GM19025 (cell line): Measurements from ENCODE around the gene INHBC.

Source experiments
- ATAC-seq: cut with Tn5 transposase; IDR thresholded peaks from one replicate; pipeline ENCODE4 v1.9.1; 2021; ENCODE audit warnings: mild to moderate bottlenecking, low read depth, moderate library complexity; ENCODE audit not compliant: unreplicated experiment

INHBC gene

GRCh38 chr12:57452937-57453509 is 18.4 kb downstream of the INHBC start:
- ATAC-seq: peak; percentile 45

- no peak for ATAC-seq
Observed at GRCh38 chr12:57454213-57454565, 19.6 kb downstream of the INHBC start.

GRCh38 chr12:57454566-57455373 is 20.2 kb downstream of the INHBC start, which contains the start of gene INHBE:
Gene INHBE, plus strand, starts transcription at chr12:57455307. Its CDS starts 230 bp downstream, at chr12:57455537.
- ATAC-seq: no peak

GRCh38 chr12:57455374-57456144 is 21.0 kb downstream of the INHBC start:
- ATAC-seq: no peak

GRCh38 chr12:57456145-57456700 is 21.6 kb downstream of the INHBC start:
- ATAC-seq: peak; percentile 28

GRCh38 chr12:57456737-57457490 is 22.3 kb downstream of the INHBC start:
- no peak for ATAC-seq

- no peak for ATAC-seq
Observed at GRCh38 chr12:57458665-57459054, 24.1 kb downstream of the INHBC start.

DNA sequence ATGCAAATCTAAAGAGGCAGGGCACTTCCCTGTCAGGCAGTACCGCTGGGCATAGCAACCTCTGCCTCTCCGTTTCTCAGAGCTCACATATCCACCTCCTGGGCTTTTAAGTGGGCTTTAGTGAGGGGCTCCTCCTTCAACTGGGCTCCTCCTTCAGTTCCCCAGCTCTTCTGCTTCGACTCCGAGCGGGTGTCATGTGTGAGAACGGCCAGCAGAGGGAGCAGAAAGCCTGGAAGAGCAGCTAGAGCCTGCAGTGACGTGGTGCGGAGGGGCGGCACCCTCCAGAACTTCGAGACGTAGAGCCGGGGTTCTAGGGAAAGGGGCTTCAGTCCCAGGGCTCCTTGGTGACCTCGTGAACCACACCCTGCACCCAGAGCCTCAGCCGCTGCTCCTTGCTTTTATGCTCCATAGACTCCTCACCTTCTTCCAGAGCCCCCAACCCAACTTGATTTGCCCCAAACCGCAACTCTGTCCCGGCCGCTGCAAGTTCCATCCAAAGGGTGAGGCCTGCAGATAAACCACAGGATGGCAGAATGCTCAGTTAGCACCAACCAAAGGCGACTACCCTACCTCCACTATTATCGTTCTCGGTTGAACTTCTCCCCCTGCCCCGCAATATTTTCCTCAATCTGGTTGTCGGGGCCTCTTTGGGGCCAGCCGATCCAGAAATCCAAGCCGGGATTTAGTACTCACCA is 24.6 kb downstream of the INHBC start:
- ATAC-seq: peak; percentile 45

- ATAC-seq: no peak
Observed at GRCh38 chr12:57459750-57460467, 25.3 kb downstream of the INHBC start, which contains the start of gene GLI1. Gene GLI1, plus strand, starts transcription at chr12:57459785. Its CDS starts 3,907 bp downstream, at chr12:57463692.

DNA sequence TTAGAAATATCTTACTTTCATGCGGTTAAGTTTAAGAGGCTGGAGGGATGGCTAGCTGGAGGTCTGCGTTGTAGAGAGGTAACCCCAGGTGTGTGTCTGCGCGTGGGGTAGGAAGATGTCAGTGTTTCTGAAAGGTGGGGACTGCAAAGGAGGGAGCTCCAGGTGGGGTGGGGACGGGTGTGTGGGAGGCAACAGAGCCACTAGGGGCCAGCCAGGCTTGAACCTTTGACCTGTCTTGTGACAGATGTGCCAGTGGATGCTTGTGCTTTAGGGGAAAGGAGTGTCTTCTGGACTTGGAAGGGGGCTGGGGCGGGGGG is 25.8 kb downstream of the INHBC start:
- ATAC-seq: no peak

- no peak for ATAC-seq
Observed at GRCh38 chr12:57460841-57461275, 26.3 kb downstream of the INHBC start.

DNA sequence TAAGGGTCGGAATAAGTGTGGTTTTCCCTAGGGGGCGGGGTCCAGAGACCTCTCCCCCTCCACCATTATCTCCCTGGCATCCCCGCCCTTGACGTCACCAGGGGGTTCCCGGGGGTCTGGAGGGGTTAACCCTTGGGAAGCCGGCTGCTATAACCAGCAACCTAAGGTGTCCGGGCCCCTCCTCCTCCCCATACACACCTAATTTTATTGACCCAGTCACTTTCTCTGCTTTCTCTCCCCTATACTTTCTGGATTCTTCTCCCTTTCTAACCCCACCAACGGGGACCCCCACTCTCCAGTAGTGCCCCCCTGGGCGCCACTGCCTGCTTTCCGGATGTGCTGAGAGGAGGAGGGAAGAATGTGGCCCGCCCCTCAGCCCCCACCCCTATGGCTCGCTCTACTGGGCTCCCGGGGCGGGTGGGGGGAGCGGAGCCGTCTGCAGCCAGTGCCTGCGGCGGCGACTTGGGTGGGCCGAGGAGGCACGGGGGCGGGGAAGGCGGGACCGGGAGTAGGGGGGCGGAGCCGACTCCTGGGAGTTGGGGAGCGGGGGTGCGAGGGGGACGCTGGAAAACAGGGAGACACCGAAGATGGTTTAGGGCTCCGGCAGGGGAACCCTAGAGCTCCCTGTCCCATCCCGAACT is 26.8 kb downstream of the INHBC start:
- no peak for ATAC-seq

GRCh38 chr12:57461917-57462250 is 27.3 kb downstream of the INHBC start:
- ATAC-seq: no peak

- peak; percentile 57 for ATAC-seq
Observed at GRCh38 chr12:57462251-57462911, 27.8 kb downstream of the INHBC start.

DNA sequence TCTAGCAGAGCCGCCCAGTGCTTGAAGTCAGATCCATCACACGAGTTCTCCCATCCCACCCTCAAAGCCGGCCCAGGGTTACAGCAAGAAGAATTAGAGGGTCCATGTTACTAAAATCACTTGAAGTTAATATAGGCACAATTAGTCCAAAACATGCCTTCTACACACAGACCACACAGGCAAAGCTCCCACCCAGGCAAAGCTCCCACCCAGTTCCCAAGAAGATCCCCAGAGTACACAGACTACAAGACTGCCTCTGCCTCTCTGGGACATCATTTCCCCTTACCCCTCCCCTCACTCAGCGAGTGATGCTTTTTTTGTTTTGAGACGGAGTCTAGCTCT is 28.3 kb downstream of the INHBC start:
- no peak for ATAC-seq

DNA sequence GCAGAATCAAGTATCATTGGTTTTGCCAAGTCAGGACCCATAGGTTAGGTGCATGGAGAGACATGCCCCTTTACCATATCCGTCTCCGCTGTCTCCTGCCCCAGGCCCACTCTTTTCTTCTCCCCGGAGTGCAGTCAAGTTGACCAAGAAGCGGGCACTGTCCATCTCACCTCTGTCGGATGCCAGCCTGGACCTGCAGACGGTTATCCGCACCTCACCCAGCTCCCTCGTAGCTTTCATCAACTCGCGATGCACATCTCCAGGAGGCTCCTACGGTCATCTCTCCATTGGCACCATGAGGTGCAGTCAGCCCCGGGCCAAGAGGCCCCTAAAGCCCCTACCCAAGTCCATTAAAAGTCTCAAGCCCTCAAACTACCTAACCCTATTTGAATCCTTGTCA is 30.0 kb downstream of the INHBC start:
- no peak for ATAC-seq

DNA sequence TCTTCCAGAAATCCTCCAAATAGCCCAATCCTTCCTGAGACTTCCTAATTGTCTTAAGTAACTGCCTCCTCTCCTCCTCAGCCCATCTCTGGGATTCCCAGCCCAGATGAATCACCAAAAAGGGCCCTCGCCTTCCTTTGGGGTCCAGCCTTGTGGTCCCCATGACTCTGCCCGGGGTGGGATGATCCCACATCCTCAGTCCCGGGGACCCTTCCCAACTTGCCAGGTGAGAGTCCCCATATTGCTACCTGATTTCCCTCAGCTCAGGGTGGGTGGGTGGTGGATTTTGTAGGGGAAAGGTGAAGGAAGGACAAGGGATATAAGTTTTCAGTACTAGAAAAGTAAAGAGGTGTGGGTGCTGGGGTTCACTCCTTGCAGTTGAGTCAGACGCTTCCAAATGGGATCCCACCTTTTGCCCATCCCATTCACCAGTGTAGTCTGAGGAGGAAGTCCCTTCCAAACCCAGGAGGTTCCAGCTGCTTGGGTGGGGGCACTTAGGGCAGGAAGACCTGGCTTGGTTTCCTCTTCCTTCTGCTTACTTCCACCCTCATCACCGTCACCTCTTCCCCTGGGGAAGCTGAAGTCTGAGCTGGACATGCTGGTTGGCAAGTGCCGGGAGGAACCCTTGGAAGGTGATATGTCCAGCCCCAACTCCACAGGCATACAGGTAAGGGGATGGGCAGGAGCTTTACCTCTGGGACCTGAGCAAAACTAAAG is 30.6 kb downstream of the INHBC start:
- no peak for ATAC-seq
